SH-SY5Y (cell line): ENCODE data around the gene TSFM.

Experiments used
- GATA2 ChIP-seq: IDR thresholded peaks from 2 replicates; pipeline ENCODE4 v1.6.1; 2011; ENCODE audit warnings: mild to moderate bottlenecking, low read depth, low read length
- GATA3 ChIP-seq: IDR thresholded peaks from 2 replicates; pipeline ENCODE4 v1.6.1; 2011; ENCODE audit warnings: low read depth, mild to moderate bottlenecking, low read length, moderate library complexity

TSFM gene

DNA sequence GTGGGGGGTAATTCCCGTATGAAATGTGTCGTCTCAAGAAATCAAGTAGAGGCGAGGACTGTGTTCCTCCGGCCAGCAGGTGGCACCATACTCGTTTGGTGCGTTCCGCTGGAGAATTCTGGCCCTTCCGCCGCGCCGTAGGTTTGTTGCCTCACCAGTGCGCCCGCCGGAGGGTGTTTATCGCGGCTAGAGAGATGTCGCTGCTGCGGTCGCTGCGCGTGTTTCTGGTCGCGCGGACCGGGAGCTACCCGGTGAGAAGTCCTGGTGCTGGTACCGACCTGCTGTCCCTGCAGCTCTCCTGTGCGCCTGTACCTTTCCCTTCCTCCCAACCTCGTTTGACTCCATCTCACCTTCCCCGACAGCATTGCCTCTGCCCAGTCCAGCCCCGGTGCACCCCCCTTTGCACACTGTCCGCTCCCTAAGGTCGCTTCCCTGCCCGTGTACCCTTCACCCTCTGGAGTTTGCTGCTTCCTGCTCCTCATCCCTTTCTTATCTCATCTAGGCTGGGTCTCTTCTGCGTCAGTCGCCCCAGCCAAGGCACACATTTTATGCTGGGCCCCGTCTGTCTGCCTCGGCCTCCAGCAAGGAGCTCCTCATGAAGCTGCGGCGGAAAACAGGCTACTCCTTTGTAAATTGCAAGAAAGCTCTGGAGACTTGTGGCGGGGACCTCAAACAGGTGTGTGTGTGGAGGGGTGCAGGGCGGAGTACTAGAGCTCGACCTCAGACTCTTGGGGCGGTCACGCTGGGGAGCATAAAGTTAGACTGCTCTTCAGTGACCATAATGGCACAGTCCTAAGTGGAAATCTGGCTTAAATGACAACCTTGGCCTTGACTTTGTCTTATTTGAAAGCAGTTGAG, at the start of gene TSFM:
Gene TSFM (plus strand): TSS at position 180 of the 858 bp plus-strand sequence. CDS start 15 bp downstream, at position 195.
- peak; percentile 46; the same call in 1 of the 2 replicates for TF ChIP-seq GATA2
- TF ChIP-seq GATA3, result no peak

DNA sequence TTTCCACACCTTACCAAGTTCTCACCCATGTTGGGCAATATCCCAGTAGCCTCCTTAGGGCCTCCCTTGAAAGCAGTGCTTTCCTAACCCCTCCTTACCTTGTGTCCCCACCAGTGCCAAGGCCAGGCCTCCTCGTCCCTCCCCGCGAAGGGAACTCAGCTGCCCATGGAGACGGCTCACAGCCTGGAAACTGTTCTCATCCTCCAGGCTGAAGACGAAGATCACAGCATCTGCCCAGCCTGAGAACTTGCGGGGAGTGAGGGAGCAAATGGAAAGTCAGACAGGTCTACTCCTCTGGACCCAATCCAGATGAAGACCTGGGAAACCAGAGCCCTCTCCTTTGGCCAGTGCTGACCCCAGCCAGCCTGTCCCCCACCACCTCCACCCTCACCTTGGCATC, 48.7 kb upstream of the TSFM start:
- no peak for TF ChIP-seq GATA2
- TF ChIP-seq GATA3, result no peak

DNA sequence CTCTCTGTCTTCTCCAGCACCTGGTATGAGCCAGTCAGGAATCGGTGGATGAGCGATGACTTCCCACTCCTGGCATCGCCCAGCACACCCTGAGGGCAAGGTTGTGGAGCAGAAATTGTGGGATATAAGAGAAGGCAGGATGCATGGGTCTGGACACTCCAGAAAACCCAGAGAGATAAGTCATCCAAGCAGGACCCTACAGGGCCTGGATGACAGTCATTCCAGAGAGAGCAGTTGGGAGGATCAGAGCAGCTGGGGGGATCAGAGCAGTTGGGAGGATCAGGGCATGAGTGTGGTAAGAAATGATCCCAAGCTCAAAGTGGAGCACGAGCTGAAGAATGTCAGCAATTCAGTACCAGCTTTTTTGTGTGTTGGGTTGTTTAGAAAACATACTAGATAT, 48.0 kb upstream of the TSFM start:
- TF ChIP-seq GATA2 (no peak), GATA3 (no peak)

DNA sequence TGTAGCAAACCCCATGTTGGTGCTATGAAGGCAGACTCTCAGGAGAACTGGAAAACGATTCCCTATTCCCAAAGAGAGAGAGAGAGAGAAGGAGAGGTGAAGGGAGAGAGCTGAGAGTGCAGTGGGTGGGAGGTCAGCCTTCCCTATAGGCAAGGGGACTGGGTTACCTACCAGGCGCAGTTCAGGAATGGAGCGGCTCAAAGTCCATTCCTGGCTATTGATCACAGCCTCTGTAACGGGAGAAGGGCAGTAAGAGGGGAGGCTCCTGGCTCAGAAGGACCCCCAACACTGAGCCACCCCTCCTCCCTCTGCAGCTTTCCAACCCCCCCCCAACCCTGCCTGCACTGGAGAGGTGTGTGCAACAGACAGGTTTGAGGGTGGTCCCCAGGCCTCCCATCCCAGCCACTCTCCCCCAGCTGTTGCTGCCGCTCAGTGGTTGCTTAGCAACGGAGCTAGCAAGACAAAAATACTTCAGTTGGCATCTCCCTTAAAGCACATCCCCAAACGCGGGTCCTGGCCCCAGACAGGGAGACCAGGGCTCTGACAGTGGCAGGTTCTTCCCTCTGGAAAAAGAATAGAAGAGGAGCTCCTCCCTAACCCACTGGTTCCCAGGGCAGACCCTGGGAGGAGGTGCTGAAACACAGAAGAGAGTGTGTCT, 47.3 kb upstream of the TSFM start:
- no peak for TF ChIP-seq GATA3
- TF ChIP-seq GATA2, result no peak

DNA sequence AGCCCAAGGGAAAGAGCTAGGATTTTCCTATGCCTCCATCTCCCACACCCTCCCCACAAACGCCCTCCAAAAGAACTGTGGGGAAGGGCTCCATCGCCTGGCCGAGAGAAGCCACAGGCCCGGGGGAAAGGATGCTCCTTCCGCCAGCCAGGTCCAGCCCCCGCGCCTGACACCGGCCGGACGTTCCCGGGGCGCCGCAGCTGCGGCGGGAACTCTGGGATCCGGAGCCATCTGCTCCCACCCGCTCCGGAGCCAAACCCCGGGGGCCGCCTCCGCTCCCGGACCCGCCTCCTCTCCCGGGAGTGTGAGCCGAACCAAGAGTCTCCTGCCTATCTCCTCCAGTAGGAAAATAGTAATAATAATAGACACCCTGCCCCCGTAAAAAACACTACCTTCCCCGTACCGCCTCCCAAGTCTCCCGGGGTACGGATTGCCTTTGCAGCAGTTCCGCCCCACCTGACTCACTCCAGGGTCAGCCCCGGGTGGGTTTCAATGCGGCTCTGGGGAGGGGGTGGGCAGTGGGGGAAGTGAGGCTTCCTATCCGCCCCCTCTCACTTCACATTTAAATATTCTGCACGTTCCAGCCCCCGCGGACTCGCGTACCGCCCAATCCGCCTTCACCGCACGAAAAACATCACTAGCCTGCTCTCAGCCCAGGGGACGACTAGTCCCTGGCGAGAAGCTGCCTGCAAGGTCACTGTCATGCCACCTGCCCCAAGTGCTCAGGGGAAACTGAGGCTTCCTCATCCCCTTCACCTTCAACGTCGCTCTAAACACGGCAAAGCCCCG, 46.4 kb upstream of the TSFM start:
- TF ChIP-seq GATA3, result no peak
- TF ChIP-seq GATA2, result no peak

DNA sequence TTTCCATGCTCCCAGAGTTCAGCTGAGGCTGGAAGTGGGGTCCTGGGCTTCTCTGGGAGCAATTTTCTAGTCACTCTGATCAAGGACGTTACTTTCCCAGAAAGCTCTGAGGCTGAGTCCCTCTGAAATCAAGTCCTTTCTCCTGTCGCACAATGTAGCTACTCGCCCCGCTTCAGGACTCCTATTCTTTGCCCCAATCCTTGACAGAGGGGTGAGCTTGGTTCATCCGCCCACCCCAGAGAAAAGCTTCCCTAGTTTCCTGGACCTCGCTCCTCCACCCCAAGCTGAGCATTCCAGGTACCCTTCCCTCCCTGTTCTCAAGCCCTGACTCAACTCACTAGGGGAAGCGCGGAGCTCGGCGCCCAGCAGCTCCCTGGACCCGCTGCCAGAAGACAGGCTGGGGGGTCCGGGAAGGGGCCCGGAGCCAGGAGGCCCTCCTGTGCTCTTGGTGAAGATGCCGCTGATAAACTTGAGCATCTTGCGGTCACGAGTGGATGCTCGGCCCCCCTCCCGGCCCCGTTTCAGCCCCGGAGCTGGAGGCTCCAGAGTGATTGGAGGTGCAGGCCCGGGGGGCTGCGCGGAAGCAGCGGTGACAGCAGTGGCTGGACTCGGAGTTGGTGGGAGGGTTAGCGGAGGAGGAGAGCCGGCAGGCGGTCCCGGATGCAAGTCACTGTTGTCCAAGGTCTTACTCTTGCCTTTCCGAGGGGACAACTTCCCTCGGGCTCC, 45.7 kb upstream of the TSFM start:
- TF ChIP-seq GATA3, result no peak
- no peak for TF ChIP-seq GATA2

DNA sequence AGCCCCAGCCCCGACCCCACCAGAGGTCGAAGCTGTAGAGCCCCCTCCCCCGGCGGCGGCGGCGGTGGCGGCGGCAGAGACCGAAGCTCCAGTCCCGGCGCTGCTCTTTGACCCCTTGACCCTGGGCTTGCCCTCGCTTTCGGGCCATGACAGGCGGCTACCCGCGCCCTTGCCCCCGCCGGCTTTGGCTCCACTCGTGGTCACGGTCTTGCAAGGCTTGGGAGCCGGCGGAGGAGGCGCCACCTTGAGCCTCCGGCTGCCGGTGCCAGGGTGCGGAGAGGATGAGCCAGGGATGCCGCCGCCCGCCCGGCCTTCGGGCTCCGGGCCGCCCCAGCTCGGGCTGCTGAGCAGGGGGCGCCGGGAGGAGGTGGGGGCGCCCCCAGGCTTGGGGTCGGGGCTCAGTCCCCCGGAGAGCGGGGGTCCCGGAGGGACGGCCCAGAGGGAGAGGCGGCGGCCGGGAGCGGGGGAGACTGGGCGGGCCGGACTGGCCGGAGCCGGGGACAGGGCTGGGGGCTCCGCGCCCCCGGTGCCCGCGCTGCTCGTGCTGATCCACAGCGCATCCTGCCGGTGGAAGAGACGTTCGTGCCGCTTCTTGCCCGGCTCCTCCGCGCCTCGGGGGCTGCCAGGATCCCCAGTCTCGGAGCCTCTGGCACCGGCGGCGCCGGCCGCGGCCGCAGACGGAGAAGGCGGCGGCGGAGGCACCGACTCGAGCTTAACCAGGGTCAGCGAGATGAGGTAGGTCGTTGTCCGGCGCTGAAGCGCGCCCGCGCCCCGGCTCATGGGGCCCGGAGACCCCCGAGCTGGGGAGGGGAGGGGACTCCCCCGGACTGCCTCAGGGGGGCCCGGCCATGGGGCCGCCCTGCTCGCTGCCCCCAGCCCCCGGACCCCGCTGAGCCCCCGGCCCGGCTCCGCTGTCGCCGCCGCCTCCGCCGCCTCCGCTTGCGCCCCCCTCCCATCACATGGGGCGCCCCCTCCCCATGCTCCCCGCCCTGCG, 44.8 kb upstream of the TSFM start:
- TF ChIP-seq GATA3, result no peak
- no peak for TF ChIP-seq GATA2

DNA sequence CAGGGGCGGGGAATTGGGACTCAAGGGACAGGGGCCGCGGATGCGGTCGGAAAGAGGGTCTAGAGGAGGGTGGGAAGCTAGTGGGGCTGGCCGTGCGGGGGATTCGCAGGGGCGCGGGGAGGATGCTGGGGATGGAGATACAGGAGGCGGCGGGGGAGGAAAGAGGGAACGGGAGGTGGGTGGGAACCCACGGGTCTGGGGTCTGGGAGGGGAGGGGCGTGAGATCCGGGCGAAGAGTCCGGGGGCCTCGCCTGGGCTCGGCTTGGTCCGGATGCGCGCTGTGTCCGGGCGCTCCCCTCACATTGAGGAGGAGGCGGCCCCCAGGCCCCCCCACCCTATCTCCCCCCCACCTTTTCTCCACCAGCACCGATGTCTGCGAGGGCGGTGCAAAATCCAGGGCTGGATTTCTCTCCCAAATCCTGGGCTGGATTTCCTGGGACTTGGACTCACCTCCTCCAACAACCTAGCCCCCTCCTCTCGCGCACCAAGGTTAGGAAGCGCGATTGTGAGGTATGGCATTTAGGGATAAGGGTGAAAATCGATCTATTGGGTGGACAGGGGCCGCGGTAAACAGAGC, 43.8 kb upstream of the TSFM start, which contains the start of gene AGAP2:
Gene AGAP2 (minus strand): TSS at position 82 of the 577 bp plus-strand sequence. CDS start 496 bp downstream, outside the sequence.
- TF ChIP-seq GATA3 (no peak), GATA2 (no peak)

DNA sequence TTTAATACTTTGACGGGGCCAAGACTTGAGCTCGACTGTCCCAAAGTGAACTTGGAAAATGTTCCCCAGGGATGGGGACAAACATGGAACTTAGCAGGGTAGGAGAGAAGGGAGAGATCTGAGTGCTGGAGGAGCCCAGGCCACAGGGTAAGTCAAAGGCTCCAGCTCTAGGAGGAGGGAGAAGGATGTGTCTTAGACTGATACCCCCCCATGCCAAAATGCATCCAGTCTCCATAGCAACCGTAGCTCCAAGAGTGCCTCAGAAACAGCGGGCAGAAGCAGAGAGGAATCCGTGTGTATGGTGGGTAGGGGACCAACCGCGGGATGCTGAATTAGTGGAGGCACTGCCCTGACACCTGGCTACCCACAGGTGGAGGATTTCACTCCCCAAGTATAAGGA, 43.2 kb upstream of the TSFM start:
- no peak for TF ChIP-seq GATA3
- no peak for TF ChIP-seq GATA2

DNA sequence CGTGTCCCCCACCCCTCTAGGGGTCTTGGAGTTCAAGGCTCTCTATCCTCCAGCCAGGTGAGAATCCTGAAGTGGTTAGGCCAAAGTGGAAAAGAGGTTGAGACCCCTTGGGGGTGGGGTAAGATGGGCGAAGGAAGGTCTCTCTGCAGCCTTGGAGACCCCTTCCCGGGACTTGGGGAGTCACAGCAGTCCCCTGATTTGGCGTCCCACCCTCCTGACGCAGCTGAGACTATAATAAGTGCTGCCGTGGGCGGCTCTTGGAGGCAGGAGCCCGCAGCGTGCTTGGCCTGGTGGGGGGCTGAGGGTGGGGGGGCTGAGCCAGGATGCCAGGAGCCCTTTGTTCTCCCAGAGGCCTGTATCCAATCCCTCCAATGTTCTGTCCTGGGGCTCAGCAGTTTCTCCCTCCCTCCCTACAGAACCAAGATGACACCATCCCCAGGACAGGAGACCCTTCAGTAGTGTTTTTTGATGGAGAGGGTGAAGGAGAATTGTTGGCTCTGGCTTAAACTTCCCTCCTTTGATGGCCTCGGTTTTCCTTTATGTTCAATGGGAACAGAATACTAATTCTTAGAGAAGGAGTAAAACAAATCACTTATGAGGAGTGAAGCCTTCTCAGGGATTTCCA, 42.6 kb upstream of the TSFM start:
- TF ChIP-seq GATA3 (no peak), GATA2 (no peak)

DNA sequence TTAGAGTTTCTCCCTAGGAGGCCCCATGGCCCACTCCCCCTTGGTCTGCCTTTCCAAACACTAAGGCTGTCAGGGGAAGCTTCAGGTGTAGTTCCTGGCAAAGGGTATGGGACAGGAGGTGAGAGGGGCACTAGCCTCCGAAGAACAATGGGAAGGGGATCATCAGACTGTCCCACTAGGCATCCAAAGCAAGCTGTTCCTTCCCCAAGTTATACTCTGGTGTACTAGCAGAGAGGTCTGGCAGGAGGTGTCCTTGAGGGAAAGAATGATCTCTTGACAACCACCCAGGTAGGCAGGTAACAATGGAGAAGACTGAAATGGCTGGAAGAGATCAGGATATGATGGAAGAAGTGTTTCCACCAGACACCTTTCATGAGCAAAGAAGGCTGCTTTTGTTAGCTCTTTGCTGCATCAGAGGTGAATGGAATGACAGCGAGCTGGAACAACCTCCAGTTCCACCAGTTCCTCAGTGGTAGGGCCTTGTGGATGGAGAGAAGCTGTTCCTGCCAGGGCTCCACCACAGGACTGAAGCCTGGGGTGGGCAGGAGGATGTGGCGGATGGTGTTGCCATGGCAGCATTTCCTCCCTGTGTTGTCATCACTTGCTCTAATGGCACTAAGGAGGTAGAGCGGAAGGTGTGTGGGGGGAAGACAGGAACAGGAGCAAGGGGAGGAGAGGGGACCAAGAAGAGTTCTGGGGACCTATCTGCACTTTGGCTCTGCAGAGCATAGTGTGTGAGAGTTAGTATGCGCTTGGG, 41.8 kb upstream of the TSFM start:
- TF ChIP-seq GATA2 (no peak), GATA3 (no peak)
